Neural cell (in vitro differentiated cells): ENCODE results near the gene PCDHA1. TPM values are rescaled to one million over a fixed set of nuclear protein-coding genes. Genes with fewer than 3 reads are reported as not detected.

Experiments
- H2AFZ ChIP-seq: fragments of 200-600, 300-800 bp; sonication (generic), shearing (Covaris generic); 2 replicates; pipeline ENCODE4 v1.6.0; 2014; ENCODE audit warnings: low read depth, mild to moderate bottlenecking, antibody characterized with exemption, low read length, moderate library complexity
- H3F3A ChIP-seq: fragments of 200-600 bp; shearing (Covaris generic); 2 replicates; pipeline ENCODE4 v1.6.1; 2016; ENCODE audit warnings: mild to moderate bottlenecking, moderate library complexity, mixed read lengths, antibody characterized with exemption, low read length; ENCODE audit not compliant: insufficient read depth, poor library complexity, severe bottlenecking
- H3K27ac ChIP-seq: fragments of 200-600, 300-800 bp; sonication (generic), shearing (Covaris generic); 2 replicates; pipeline ENCODE4 v1.5.1; 2014; ENCODE audit warnings: mild to moderate bottlenecking, low read length, moderate library complexity
- H3K27me3 ChIP-seq: fragments of 300-800, 200-600 bp; sonication (generic), shearing (Covaris generic); 2 replicates; pipeline ENCODE4 v1.6.0; 2014; ENCODE audit warnings: mild to moderate bottlenecking, low read depth, low read length, moderate library complexity; ENCODE audit not compliant: insufficient read depth
- H3K36me3 ChIP-seq: fragments of 300-800, 200-600 bp; sonication (generic), shearing (Covaris generic); 2 replicates; pipeline ENCODE4 v1.5.1; 2014; ENCODE audit warnings: mild to moderate bottlenecking, antibody characterized with exemption, low read length, moderate library complexity; ENCODE audit not compliant: insufficient read depth
- H3K4me2 ChIP-seq: fragments of 300-800, 200-600 bp; sonication (generic), shearing (Covaris generic); 2 replicates; pipeline ENCODE4 v1.6.0; 2014; ENCODE audit warnings: mild to moderate bottlenecking, low read length
- H3K4me3 ChIP-seq: fragments of 300-800, 200-600 bp; sonication (generic), shearing (Covaris generic); 2 replicates; pipeline ENCODE4 v1.5.1; 2014; ENCODE audit warnings: mild to moderate bottlenecking, low read length, moderate library complexity
- H3K79me2 ChIP-seq: fragments of 200-600 bp; shearing (Covaris generic); replicated peaks from 2 replicates; pipeline ENCODE4 v1.6.0; 2014; ENCODE audit warnings: mild to moderate bottlenecking, low read length, moderate library complexity; ENCODE audit not compliant: insufficient read depth
- H3K9ac ChIP-seq: fragments of 300-800, 200-600 bp; sonication (generic), shearing (Covaris generic); 2 replicates; pipeline ENCODE4 v1.6.1; 2016; ENCODE audit warnings: mild to moderate bottlenecking, low read length, mixed read lengths
- H3K9me2 ChIP-seq: fragments of 200-600 bp; shearing (Covaris generic); 2 replicates; pipeline ENCODE4 v1.6.1; 2016; ENCODE audit warnings: mild to moderate bottlenecking, low read length, mixed read lengths; ENCODE audit not compliant: insufficient read depth
- H3K9me3 ChIP-seq: fragments of 200-600, 300-800 bp; sonication (generic), shearing (Covaris generic); 2 replicates; pipeline ENCODE4 v1.6.1; 2016; ENCODE audit warnings: mild to moderate bottlenecking, mixed run types, low read length, moderate library complexity, mixed read lengths
- H4K20me1 ChIP-seq: fragments of 200-600 bp; shearing (Covaris generic); 2 replicates; pipeline ENCODE4 v1.6.1; 2016; ENCODE audit warnings: mild to moderate bottlenecking, mixed run types; ENCODE audit not compliant: insufficient read depth
- CTCF ChIP-seq: fragments of 450-650 bp; IDR thresholded peaks from 2 replicates; pipeline ENCODE4 v1.5.1; 2014; ENCODE audit warnings: antibody characterized with exemption, mild to moderate bottlenecking, moderate library complexity; ENCODE audit not compliant: poor library complexity, severe bottlenecking
- EP300 ChIP-seq: fragments of 450-650 bp; conservative IDR thresholded peaks from 2 replicates; pipeline ENCODE4 v1.6.1; 2014; ENCODE audit warnings: antibody characterized with exemption, mild to moderate bottlenecking, moderate library complexity; ENCODE audit not compliant: poor library complexity, severe bottlenecking
- EZH2 ChIP-seq: fragments of 200-600, 300-800 bp; shearing (Covaris generic), sonication (generic); IDR thresholded peaks from 2 replicates; pipeline ENCODE4 v1.6.1; 2014; ENCODE audit warnings: antibody characterized with exemption, low read length, borderline replicate concordance, mild to moderate bottlenecking; ENCODE audit not compliant: insufficient read depth, poor library complexity, severe bottlenecking
- MXI1 ChIP-seq: fragments of 450-650 bp; conservative IDR thresholded peaks from 2 replicates; pipeline ENCODE4 v1.6.1; 2014; ENCODE audit warnings: antibody characterized with exemption, mild to moderate bottlenecking; ENCODE audit not compliant: poor library complexity, severe bottlenecking
- POLR2AphosphoS5 ChIP-seq: IDR thresholded peaks from 2 replicates; pipeline ENCODE4 v1.6.1; 2012
- RAD21 ChIP-seq: fragments of 450-650 bp; conservative IDR thresholded peaks from 2 replicates; pipeline ENCODE4 v1.6.1; 2014; ENCODE audit warnings: antibody characterized with exemption, mild to moderate bottlenecking, moderate library complexity
- SMC3 ChIP-seq: fragments of 450-650 bp; conservative IDR thresholded peaks from 2 replicates; pipeline ENCODE4 v1.6.1; 2014; ENCODE audit warnings: antibody characterized with exemption, mild to moderate bottlenecking, moderate library complexity; ENCODE audit not compliant: poor library complexity
- TAF1 ChIP-seq: IDR thresholded peaks from 2 replicates; pipeline ENCODE4 v1.6.1; 2012; ENCODE audit warnings: low read depth
- polyA plus RNA-seq: library from polyadenylated mRNA; depleted of rRNA; stranded (reverse); fragments of >200 nt; gene quantifications from 2 replicates; pipeline ENCODE4 v1.2.3, GENCODE V29; 2014
- TF ChIP-seq, protein P1 (sequence below): IDR thresholded peaks from 2 replicates; pipeline ENCODE4 v1.6.1; 2012; ENCODE audit warnings: borderline replicate concordance

The PCDHA1 gene
- polyA plus RNA-seq, 1 donor from 2014 or later = 0.28 TPM

GRCh38 chr5:141040093-141040770 is 254.3 kb downstream of the PCDHA1 start:
- TF ChIP-seq CTCF = peak; percentile 95
- no peak for TF ChIP-seq TAF1
- peak; percentile 91 for TF ChIP-seq RAD21
- peak; percentile 98 for TF ChIP-seq SMC3
- Histone ChIP-seq H3K36me3 (no peaks in the 10 kb centered on the region), H4K20me1 (no peaks in the 10 kb centered on the region), H3K4me3 (peak overlapping the region; percentile 76), H3K9me2 (no peaks in the 10 kb centered on the region), H3K4me2 (peak overlapping the region; percentile 78), H3F3A (no peaks in the 10 kb centered on the region), H3K27ac (peak overlapping the region; percentile 99), H3K27me3 (no peaks in the 10 kb centered on the region), H2AFZ (peak overlapping the region; percentile 83), H3K9ac (peak overlapping the region; percentile 92), H3K79me2 (no peaks in the 10 kb centered on the region), H3K9me3 (no peaks in the 10 kb centered on the region)

DNA sequence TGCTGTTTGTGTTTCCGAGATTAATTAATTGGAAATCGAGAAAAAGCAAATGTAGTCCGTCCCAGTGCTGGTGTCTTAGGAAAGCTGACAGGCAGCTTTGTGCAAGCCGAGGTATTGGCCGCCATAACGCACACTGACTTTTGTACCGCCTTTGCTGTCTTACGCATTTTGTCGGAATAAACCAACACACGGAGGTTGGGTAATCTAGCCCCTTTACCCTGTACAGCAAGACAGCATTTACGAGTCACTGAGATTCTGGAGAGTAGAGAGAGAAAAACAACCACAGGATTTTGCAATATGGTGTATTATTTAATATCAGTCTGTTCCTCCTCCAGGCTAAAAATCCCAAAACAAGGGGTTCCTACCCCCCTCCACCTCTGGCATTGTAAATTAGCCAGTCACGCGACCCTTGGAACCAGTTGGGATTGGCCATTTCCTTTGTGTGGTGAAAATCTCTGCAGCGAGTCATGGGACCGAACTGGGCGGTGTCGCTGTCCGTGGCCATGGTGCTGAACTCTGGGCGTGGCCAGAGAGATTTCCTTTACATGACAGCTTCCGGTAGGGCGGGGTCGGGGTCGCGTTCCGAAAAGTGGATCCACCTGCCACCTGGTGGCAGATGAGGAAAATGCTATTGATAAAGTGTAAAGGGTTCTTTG is 255.0 kb downstream of the PCDHA1 start:
- H3K9me2 ChIP-seq = no peaks in the 10 kb centered on the region
- H3K4me2 ChIP-seq = peak overlapping the region; percentile 78
- peak overlapping the region; percentile 99 for H3K27ac ChIP-seq
- TF ChIP-seq CTCF (peak; percentile 96), MXI1 (peak; percentile 92), SMC3 (peak; percentile 100), EZH2 (no peak), TAF1 (peak; percentile 97), POLR2AphosphoS5 (peak; percentile 100), RAD21 (peak; percentile 98), EP300 (peak; percentile 65)
- TF ChIP-seq, protein P1, sequence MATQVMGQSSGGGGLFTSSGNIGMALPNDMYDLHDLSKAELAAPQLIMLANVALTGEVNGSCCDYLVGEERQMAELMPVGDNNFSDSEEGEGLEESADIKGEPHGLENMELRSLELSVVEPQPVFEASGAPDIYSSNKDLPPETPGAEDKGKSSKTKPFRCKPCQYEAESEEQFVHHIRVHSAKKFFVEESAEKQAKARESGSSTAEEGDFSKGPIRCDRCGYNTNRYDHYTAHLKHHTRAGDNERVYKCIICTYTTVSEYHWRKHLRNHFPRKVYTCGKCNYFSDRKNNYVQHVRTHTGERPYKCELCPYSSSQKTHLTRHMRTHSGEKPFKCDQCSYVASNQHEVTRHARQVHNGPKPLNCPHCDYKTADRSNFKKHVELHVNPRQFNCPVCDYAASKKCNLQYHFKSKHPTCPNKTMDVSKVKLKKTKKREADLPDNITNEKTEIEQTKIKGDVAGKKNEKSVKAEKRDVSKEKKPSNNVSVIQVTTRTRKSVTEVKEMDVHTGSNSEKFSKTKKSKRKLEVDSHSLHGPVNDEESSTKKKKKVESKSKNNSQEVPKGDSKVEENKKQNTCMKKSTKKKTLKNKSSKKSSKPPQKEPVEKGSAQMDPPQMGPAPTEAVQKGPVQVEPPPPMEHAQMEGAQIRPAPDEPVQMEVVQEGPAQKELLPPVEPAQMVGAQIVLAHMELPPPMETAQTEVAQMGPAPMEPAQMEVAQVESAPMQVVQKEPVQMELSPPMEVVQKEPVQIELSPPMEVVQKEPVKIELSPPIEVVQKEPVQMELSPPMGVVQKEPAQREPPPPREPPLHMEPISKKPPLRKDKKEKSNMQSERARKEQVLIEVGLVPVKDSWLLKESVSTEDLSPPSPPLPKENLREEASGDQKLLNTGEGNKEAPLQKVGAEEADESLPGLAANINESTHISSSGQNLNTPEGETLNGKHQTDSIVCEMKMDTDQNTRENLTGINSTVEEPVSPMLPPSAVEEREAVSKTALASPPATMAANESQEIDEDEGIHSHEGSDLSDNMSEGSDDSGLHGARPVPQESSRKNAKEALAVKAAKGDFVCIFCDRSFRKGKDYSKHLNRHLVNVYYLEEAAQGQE = peak; percentile 97
- peak overlapping the region; percentile 83 for H2AFZ ChIP-seq
- no peaks in the 10 kb centered on the region for H3K79me2 ChIP-seq
- peak overlapping the region; percentile 76 for H3K4me3 ChIP-seq
- H3K9me3 ChIP-seq = no peaks in the 10 kb centered on the region
- no peaks in the 10 kb centered on the region for H3F3A ChIP-seq
- H4K20me1 ChIP-seq = no peaks in the 10 kb centered on the region
- no peaks in the 10 kb centered on the region for H3K27me3 ChIP-seq
- H3K36me3 ChIP-seq = no peaks in the 10 kb centered on the region
- H3K9ac ChIP-seq = peak overlapping the region; percentile 92
